ENCODE results near the gene SPCS2.
"Not testable (repeated sequence)": the region's sequence is repeated elsewhere in the genome, so short reads cannot be mapped to it uniquely, and the experiment has no call there.

Gene SPCS2

DNA sequence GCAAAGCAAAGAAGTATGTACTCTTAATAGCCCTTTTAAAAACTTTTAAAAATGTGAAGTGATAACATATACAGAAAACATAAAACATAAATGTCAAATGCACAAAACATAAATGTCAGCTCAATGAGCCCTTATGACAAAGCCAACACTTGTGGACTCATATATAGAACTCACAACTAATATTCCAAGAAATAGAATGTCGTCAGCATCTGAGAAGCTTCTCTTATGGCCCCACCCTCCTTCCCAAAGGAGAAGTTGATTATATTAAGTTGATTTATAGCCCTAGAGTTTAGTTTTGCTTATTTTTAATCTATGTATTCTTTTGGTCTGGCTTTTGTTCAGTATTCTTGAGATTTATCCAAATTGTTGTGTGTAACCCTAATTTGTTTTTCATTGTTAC is 53.5 kb downstream of the SPCS2 start:
- no peak for DNase-seq

DNA sequence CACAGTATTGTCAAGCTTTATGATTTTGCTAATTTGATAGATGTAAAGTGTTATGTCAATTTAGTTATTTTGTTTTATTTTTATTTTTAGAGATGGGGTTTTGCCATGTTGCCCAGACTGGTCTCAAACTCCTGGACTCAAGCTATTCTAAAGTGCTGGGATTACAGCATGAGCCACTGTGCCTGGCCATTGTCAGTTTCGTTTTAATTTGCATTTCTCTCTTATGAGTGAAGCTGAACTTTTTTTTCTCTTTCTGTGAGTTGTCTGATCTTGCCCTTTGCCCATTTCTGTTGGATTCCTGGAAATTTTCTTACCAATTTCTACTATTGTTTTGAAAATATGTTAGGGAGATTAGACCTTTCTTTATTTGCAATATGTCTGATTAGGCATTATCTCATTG is 55.1 kb downstream of the SPCS2 start:
- no peak for DNase-seq

DNA sequence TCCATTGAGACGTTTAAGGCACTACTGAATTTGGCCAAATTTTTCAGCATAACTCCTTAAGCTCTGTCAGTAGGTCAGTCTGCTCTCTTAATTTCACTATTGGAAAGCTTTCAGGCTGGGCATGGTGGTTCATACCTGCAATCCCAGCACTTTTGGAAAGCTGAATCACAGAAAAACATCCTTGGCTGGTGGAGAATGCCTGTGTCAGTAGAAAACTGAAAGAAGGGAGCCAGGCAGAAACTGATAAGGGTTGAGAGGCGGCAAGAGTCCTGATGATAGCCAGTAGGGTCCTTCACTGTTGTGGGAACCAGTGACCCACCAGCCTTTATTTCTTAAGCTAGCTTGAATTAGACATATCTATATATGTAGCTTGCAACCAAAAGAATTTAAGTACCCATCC is 62.3 kb downstream of the SPCS2 start:
- DNase-seq: no peak

DNA sequence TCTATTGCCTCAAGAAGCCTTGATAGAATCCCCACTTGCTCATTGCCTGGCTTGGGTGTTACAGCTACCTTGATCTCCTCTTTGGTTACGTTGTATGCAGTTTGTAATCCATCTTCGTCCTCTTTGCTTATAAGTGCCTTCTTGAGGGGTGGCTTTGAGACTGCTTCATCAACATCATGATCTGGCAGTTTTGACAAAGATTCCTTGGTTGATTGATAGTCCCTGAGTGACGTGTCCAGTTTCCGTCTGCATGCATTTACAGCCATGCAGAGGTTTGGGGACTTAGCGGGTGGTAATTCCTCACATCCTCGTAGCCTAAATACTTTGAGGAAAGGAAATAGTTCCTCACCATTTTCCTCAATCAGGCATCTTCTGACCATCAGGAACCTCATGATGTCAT is 62.8 kb downstream of the SPCS2 start:
- no peak for DNase-seq

DNA sequence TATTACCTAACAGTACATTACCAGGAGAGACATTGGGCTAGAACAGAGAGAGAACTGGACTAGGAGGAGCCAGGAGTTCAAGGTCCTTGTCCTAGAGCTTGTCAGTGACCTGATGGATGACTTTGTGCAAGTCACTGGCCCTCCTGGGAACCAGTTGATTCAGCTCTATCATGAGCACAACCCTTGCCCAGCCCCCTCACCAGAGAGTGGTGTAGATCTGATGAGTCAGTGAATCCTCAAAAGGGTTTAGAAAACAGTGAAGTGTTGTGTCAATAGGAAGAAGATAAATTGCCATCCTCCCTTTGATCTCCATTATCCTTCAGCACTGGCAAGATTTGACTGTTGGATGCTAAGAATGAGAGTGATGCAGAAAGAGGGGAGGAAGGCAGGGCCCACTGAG is 64.0 kb downstream of the SPCS2 start:
- no peak for DNase-seq

DNA sequence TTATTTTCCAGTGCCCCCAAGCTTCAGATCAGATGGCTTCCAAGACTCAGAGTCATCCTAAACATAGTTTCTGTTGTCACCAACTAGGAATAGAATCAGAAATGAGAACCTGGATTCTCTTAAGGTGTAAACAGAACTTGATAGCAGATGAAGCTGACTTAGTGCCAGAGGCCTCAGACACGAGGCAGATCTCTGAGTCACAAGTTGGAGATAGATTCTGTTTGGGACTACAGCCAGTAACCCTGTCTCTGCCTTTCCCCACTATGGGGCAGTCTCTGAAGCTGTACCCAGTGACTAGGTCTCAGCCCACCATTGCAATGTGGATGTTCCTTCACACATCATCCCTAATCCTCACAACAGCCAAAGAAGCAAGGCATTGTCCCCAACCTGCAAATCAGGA is 65.1 kb downstream of the SPCS2 start:
- DNase-seq: no peak

DNA sequence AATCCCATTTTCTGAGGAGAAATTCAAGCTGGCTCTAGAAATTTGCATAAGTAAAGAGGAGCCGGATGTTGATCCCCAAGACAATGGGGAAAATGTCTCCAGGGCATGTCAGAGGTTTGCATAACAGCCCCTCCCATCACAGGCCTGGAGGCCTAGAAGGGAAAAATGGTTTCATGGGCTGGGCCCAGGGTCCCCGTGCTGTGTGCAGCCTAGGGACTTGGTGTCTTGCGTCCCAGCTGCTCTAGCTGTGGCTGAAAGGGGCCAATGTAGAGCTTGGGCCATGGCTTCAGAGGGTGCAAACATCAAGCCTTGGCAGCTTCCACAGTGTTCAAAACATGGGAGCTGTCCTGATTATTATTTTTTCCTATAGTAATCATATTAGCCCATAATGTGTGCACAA is 70.1 kb downstream of the SPCS2 start:
- DNase-seq: not testable (repeated sequence)

DNA sequence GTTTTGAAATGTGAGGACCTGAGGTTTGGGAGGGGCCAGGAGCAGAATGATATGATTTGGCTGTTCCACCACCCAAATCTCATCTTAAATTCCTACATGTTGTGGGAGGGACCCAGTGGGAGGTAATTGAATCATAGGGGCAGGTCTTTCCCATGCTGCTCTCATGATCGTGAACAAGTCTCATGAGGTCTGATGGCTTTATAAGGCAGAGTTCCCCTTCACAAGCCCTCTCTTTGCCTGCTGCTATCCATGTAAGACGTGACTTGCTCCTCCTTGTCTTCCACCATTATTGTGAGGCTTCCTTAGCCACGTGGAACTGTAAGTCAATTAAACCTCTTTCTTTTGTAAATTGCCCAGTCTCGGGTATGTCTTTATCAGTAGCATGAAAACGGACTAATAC is 71.3 kb downstream of the SPCS2 start:
- DNase-seq: not testable (repeated sequence)

DNA sequence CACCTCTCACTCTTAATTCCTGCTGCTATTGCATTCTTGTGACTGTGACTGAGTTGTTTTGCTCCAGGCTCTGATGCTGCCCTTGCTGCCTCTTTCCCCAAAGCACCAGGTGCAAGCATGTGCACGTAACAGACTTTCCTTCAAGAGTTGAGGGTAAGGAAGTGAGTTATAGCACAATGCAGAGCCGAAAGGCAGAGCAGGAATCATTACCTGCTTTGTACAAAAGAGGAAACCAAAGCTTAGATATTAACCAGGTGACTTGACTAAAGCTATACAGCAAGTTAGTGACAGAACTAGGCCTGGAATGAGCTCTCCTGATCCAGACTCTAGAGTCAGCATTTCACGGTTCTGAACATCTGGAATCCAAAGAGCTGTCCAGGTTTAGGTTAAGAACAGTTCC is 73.2 kb downstream of the SPCS2 start:
- DNase-seq: no peak

DNA sequence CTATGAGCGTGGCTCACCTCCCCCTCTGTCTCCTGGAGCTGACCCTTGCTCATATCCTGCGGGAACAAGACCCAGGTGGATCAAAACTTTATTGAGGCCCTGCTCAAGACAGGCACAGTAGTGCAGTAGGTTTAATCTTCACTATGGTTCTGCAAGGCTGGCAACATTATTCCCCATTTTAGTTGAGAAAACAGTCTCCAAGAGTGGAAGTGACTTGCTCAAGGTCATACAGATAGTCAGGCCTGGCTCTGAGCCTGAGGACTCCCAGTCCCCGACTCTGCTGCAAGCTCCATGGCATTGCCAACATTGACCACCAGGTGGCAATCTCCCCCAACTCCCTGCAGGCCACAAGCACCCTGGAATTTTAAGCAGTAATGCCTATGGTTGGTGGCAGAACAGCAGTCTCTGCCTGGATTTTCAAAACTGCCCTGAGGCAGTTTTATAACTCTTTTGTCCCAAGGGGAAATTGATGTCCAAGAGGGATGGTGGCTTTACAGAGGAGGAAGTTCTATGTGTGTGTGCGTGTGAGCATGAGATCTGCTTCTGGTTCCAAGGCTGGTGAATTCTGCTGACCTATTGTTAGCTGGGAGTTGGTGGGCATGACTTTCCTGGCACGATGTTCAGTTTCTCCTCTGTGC is 73.8 kb downstream of the SPCS2 start:
- peak; percentile 80 for DNase-seq

DNA sequence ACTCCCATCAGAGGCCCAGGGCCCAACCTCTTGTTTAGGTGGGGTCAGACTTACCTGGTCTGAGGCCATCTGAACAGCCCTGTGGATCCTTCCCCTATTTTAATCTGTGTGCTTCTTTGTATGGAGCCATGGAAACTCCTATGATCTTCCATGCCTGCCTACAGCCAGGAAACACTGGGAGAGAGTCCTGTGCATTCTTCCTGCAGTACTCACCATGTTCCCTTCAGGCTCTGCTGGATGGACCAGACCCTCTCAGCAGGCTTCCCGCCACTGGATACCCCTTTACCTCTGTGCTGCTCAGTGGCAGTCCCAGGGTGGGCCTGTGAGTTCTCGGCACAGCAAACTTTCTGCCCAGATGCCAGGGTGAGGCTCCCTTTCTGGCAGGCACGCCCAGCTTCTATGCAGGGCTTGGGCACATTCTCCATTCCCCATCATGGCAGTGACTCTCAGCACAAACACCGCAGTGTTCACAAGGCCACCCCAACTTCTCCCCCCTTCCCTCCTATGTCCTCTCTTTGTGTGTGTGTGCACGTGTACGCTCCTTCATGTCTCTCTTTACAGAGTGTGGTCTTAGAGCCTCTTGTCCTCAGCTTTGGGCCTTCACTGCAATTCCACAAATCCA is 74.5 kb downstream of the SPCS2 start:
- no peak for DNase-seq

DNA sequence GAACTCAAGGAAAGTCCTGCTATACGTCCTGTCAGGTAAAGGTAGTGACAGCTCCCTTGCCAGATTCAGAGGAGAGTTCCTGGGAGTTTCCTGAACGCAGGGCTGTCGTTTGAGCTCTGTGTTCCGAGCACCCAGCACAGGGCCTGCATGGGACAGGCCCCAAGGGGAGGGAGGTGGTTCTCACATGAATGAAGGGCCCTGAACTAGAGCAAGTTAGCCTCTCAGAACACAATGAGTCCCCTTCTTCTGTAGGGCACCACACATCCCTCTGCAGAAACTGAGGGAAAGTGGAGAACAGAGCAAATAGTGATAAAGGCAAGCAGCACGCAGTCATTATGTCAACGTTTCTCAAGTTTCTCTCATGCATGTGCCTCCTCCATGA is 75.0 kb downstream of the SPCS2 start:
- DNase-seq: no peak

DNA sequence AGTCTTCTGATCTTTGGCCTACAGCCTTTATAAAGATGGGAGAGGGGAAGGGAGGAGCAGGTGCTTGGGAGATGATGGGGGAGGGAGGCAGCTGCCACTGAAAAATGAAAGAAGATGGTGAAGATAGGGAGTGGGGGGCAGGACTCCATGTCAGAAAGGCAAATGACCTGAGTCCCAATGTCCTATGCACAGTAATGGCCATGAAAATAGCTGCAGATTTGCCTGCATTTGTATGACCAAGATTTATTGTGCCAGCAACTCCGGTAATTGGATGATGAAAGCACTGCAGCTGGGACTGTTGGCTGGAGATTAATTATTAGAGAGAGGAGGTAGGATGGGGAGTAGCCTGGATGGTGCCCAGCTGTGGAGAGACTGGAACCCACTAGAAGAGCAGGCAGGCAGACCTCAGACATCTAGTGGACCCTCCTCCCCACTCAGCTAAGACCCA is 75.7 kb downstream of the SPCS2 start:
- DNase-seq: no peak

DNA sequence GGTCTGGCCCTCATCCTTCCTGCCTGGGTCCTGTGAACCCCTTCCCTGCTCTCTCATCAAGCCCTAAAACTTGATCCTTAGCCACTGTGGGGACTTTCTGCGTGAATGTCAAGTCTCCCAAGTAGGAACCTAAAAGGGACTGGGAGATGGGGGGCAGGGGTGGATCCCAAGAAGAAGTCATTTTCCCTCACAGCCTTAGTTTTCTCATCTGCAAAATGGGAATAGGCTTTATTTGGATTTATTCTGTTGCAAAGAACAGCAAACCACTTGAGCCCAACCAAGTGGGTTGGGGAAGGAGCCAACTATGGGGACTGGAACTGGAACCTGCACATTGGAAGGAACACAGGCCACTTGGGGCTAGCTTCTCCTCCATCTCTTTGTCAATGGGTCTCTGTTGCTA is 76.5 kb downstream of the SPCS2 start:
- no peak for DNase-seq

DNA sequence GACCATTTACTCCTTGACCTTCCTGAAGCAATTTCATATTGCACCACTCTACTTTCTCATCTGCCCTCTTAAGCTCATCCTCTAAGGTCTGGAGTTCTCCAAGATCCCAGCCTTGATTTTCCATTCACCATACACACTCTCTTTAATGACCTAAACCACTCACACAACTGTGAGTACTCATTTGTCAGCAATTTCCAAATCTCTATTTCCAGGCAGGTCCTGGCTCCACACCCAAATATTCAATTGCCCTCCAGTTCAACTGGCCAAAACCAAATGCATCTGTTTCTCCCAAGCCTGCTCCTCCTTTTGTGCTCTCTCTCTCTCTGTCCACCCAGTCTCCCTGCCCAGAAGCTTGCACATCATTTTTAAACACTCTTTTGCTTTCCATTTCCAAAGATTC is 79.3 kb downstream of the SPCS2 start:
- DNase-seq: no peak
